Muscle of arm (tissue), 12 donors: ENCODE measurements around the gene TMEM221. TPM values are rescaled to one million over a fixed set of nuclear protein-coding genes. Genes with fewer than 3 reads are reported as not detected.

ENCODE experiments used
- polyA plus RNA-seq, 12 donors: library from polyadenylated mRNA; unstranded; fragments of 120-200 nt; gene quantifications; one replicate each; pipeline ENCODE4 v1.2.1, GENCODE V29; 2013; ENCODE audit not compliant: insufficient read length in 12 of 12

Gene TMEM221
- polyA plus RNA-seq, 12 donors: 0.74 to 1.8 (median 0.99) TPM; not detected in 2

Other genes starting within 250 kb of the TMEM221 start
- 10 to 100 TPM in 11 of 12 donors, not detected in 1; 20.9 to 44.3 (median 25.3) TPM for gene USE1, start 233.3 kb downstream of the TMEM221 start, polyA plus RNA-seq
- 10 to 100 TPM in 4 of 12 donors, 1 to 10 TPM in 7, not detected in 1; 6.5 to 22.5 (median 9.2) TPM for gene OCEL1, start 222.4 kb downstream of the TMEM221 start, polyA plus RNA-seq
- gene NR2F6, start 202.7 kb downstream of the TMEM221 start, polyA plus RNA-seq: 10 to 100 TPM in 11 of 12 donors, not detected in 1; 15.7 to 58.5 (median 21.3) TPM
- 10 to 100 TPM in 1 of 12 donors, 1 to 10 TPM in 10, not detected in 1; 4.3 to 17.2 (median 6.3) TPM for gene USHBP1, start 183.9 kb downstream of the TMEM221 start, polyA plus RNA-seq
- gene BABAM1, start 181.2 kb downstream of the TMEM221 start, polyA plus RNA-seq: 100 to 1,000 TPM in 2 of 12 donors, 10 to 100 TPM in 9, not detected in 1; 73.5 to 168 (median 85.4) TPM
- 1 to 10 TPM in 4 of 12 donors, under 1 TPM in 6, not detected in 2; 0.49 to 2.2 (median 0.95) TPM for gene ANKLE1, start 166.8 kb downstream of the TMEM221 start, polyA plus RNA-seq
- 10 to 100 TPM in 1 of 12 donors, 1 to 10 TPM in 10, not detected in 1; 4.5 to 15.3 (median 6.1) TPM for gene ABHD8, start 145.2 kb downstream of the TMEM221 start, polyA plus RNA-seq
- gene MRPL34, start 142.8 kb downstream of the TMEM221 start, polyA plus RNA-seq: 10 to 100 TPM in 11 of 12 donors, not detected in 1; 25.2 to 66.9 (median 29.3) TPM
- gene DDA1, start 139.1 kb downstream of the TMEM221 start, polyA plus RNA-seq: 10 to 100 TPM in 11 of 12 donors, not detected in 1; 25.5 to 54.1 (median 30.3) TPM
- 10 to 100 TPM in 2 of 12 donors, 1 to 10 TPM in 9, not detected in 1; 4.5 to 14.0 (median 6.0) TPM for gene ANO8, start 113.8 kb downstream of the TMEM221 start, polyA plus RNA-seq
- 10 to 100 TPM in 7 of 12 donors, 1 to 10 TPM in 4, not detected in 1; 6.7 to 22.0 (median 11.9) TPM for gene GTPBP3, start 111.1 kb downstream of the TMEM221 start, polyA plus RNA-seq
- 10 to 100 TPM in 11 of 12 donors, not detected in 1; 33.3 to 86.9 (median 43.4) TPM for gene PLVAP, start 71.3 kb downstream of the TMEM221 start, polyA plus RNA-seq
- gene CCDC194, start 54.5 kb downstream of the TMEM221 start, polyA plus RNA-seq: not detected
- gene BST2, start 43.0 kb downstream of the TMEM221 start, polyA plus RNA-seq: 10 to 100 TPM in 1 of 12 donors, 1 to 10 TPM in 9, not detected in 2; 3.5 to 10.0 (median 5.1) TPM
- 10 to 100 TPM in 11 of 12 donors, not detected in 1; 21.2 to 75.8 (median 24.3) TPM for gene MVB12A, start 28.6 kb downstream of the TMEM221 start, polyA plus RNA-seq
- under 1 TPM in 3 of 12 donors, not detected in 9; 0.19 to 0.24 (median 0.20) TPM for gene NXNL1, start 12.3 kb upstream of the TMEM221 start, polyA plus RNA-seq
- 10 to 100 TPM in 10 of 12 donors, 1 to 10 TPM in 1, not detected in 1; 9.5 to 25.9 (median 16.4) TPM for gene SLC27A1, start 21.9 kb upstream of the TMEM221 start, polyA plus RNA-seq
- gene PGLS, start 63.0 kb upstream of the TMEM221 start, polyA plus RNA-seq: 10 to 100 TPM in 11 of 12 donors, not detected in 1; 35.8 to 77.5 (median 43.6) TPM
- gene COLGALT1, start 107.0 kb upstream of the TMEM221 start, polyA plus RNA-seq: 100 to 1,000 TPM in 1 of 12 donors, 10 to 100 TPM in 11; 58.0 to 146 (median 70.3) TPM
- gene UNC13A, start 239.7 kb upstream of the TMEM221 start, polyA plus RNA-seq: under 1 TPM in 10 of 12 donors, not detected in 2; 0.05 to 0.32 (median 0.09) TPM